IMR-90 (cell line): ENCODE results near the gene REV3L. TPM values are rescaled to one million over a fixed set of nuclear protein-coding genes. Genes with fewer than 3 reads are reported as not detected.
A peak's percentile ranks its signal among the peaks of the same experiment; 100 is the strongest.

Source experiments
- ATAC-seq: fragments of 200-7000 bp; cut with Tn5 transposase; 2 replicates; pipeline ENCODE4 v1.9.1; 2020; ENCODE audit warnings: low read depth, mild to moderate bottlenecking, moderate library complexity
- BruUV-seq: library from RNA; stranded (reverse); fragments of 400-500 nt; replicated peaks from 2 replicates; lab custom pipeline; 2021; lab: Mats Ljungman, UMichigan
- CTCF ChIA-PET: fragments of 300-600 bp; formaldehyde crosslinking; extraction: SDS; loops from one replicate; lab custom pipeline; 2021; ENCODE audit warnings: antibody characterized with exemption; lab: Yijun Ruan, JAX
- POLR2A ChIA-PET: fragments of 300-600 bp; sonication (Branson Sonifier 250); formaldehyde crosslinking; loops from one replicate; lab custom pipeline; 2022; ENCODE audit warnings: antibody characterized with exemption; ENCODE audit not compliant: unreplicated experiment; lab: Charles Lee
- DNase-seq: peaks from one replicate; pipeline ENCODE4 v3.0.0; 2013
- H2AFZ ChIP-seq: replicated peaks from 2 replicates; pipeline ENCODE3; 2013; ENCODE audit warnings: low read length, mild to moderate bottlenecking; ENCODE audit not compliant: poor library complexity
- H2AK5ac ChIP-seq: 2 replicates; pipeline ENCODE4 v1.6.1; 2013; ENCODE audit warnings: low read depth, low read length, inconsistent platforms
- H2AK9ac ChIP-seq: replicated peaks from 2 replicates; pipeline ENCODE3; 2013; ENCODE audit warnings: mild to moderate bottlenecking, low read depth, low read length, moderate library complexity; ENCODE audit not compliant: poor library complexity
- H2BK120ac ChIP-seq: 2 replicates; pipeline ENCODE4 v1.6.1; 2013; ENCODE audit warnings: low read depth, low read length, inconsistent platforms
- H2BK15ac ChIP-seq: 3 replicates; pipeline ENCODE4 v1.6.1; 2013; ENCODE audit warnings: low read depth, low read length, inconsistent platforms
- H2BK20ac ChIP-seq: 2 replicates; pipeline ENCODE4 v1.6.1; 2013; ENCODE audit warnings: low read depth, mild to moderate bottlenecking, inconsistent platforms, low read length, moderate library complexity
- H2BK5ac ChIP-seq: 2 replicates; pipeline ENCODE4 v1.6.1; 2013; ENCODE audit warnings: mild to moderate bottlenecking, low read depth, low read length, inconsistent platforms; ENCODE audit not compliant: poor library complexity, severe bottlenecking
- H3K14ac ChIP-seq: replicated peaks from 2 replicates; pipeline ENCODE4 v1.6.1; 2013; ENCODE audit warnings: low read depth, low read length, inconsistent platforms
- H3K18ac ChIP-seq: 2 replicates; pipeline ENCODE4 v1.6.1; 2013; ENCODE audit warnings: low read depth, low read length, control low read depth
- H3K23ac ChIP-seq: 2 replicates; pipeline ENCODE4 v1.6.1; 2013; ENCODE audit warnings: low read depth, low read length, inconsistent platforms
- H3K27ac ChIP-seq: 2 replicates; pipeline ENCODE4 v1.5.1; 2013; ENCODE audit warnings: mild to moderate bottlenecking, control low read depth, low read length; ENCODE audit not compliant: insufficient read depth
- H3K27me3 ChIP-seq: 2 replicates; pipeline ENCODE4 v1.6.1; 2013; ENCODE audit warnings: low read length; ENCODE audit not compliant: control insufficient read depth, insufficient read depth
- H3K36me3 ChIP-seq: 2 replicates; pipeline ENCODE4 v1.6.1; 2013; ENCODE audit warnings: low read length, mixed read lengths; ENCODE audit not compliant: control insufficient read depth, insufficient read depth
- H3K4ac ChIP-seq: 2 replicates; pipeline ENCODE4 v1.6.1; 2013; ENCODE audit warnings: low read depth, low read length, inconsistent platforms
- H3K4me1 ChIP-seq: 2 replicates; pipeline ENCODE4 v1.6.1; 2013; ENCODE audit warnings: low read length, mixed read lengths; ENCODE audit not compliant: control insufficient read depth, insufficient read depth
- H3K4me2 ChIP-seq: 2 replicates; pipeline ENCODE4 v1.6.1; 2013; ENCODE audit warnings: low read depth, mild to moderate bottlenecking, control low read depth, low read length, moderate library complexity
- H3K4me3 ChIP-seq: 2 replicates; pipeline ENCODE4 v1.5.1; 2013; ENCODE audit warnings: low read depth, mild to moderate bottlenecking, control low read depth, low read length, moderate library complexity; ENCODE audit not compliant: insufficient read depth
- H3K56ac ChIP-seq: 2 replicates; pipeline ENCODE4 v1.6.1; 2013; ENCODE audit warnings: low read length, inconsistent platforms; ENCODE audit not compliant: insufficient read depth; ENCODE audit errors: extremely low read depth
- H3K79me1 ChIP-seq, 2 experiments: 2 replicates each; pipeline ENCODE4 v1.6.1; 2013; ENCODE audit warnings: low read length in 2 of 2, inconsistent platforms in 1 of 2, low read depth in 1 of 2
- H3K9ac ChIP-seq: 2 replicates; pipeline ENCODE4 v1.6.1; 2013; ENCODE audit warnings: low read depth, low read length, control low read depth
- H3K9me1 ChIP-seq: 2 replicates; pipeline ENCODE4 v1.6.1; 2013; ENCODE audit warnings: low read length, inconsistent platforms; ENCODE audit not compliant: insufficient read depth
- H3K9me3 ChIP-seq: 2 replicates; pipeline ENCODE4 v1.6.1; 2013; ENCODE audit warnings: low read length; ENCODE audit not compliant: control insufficient read depth, insufficient read depth
- H4K20me1 ChIP-seq: 2 replicates; pipeline ENCODE4 v1.6.1; 2013; ENCODE audit warnings: low read length, inconsistent platforms; ENCODE audit not compliant: insufficient read depth
- H4K5ac ChIP-seq: 2 replicates; pipeline ENCODE4 v1.6.1; 2013; ENCODE audit warnings: mild to moderate bottlenecking, low read depth, low read length, control low read depth
- H4K8ac ChIP-seq, 2 experiments: 2 replicates each; pipeline ENCODE4 v1.6.1; 2013; ENCODE audit warnings: low read depth in 2 of 2, low read length in 2 of 2, control low read depth in 1 of 2, inconsistent platforms in 1 of 2
- H4K91ac ChIP-seq: 2 replicates; pipeline ENCODE4 v1.6.1; 2013; ENCODE audit warnings: low read depth, low read length, inconsistent platforms; ENCODE audit not compliant: insufficient read depth
- BHLHE40 ChIP-seq: fragments of 150-350 bp; IDR thresholded peaks from 2 replicates; pipeline ENCODE4 v1.6.1; 2016; ENCODE audit warnings: mild to moderate bottlenecking, low read depth, low read length
- CEBPB ChIP-seq: IDR thresholded peaks from 2 replicates; pipeline ENCODE4 v1.6.1; 2012; ENCODE audit warnings: low read depth, low read length, improper control_type of control experiment
- CHD1 ChIP-seq: IDR thresholded peaks from 2 replicates; pipeline ENCODE4 v1.6.1; 2012; ENCODE audit warnings: low read depth, low read length, improper control_type of control experiment
- ELK1 ChIP-seq: fragments of 150-350 bp; IDR thresholded peaks from 2 replicates; pipeline ENCODE4 v1.6.1; 2016; ENCODE audit warnings: low read depth, mild to moderate bottlenecking, low read length, moderate library complexity, borderline replicate concordance
- FOS ChIP-seq: fragments of 150-350 bp; IDR thresholded peaks from 2 replicates; pipeline ENCODE4 v1.6.1; 2016; ENCODE audit warnings: low read depth, low read length
- MAFK ChIP-seq: IDR thresholded peaks from 2 replicates; pipeline ENCODE4 v1.6.1; 2012; ENCODE audit warnings: low read depth, low read length, improper control_type of control experiment
- MAZ ChIP-seq: IDR thresholded peaks from 2 replicates; pipeline ENCODE4 v1.6.1; 2012; ENCODE audit warnings: low read depth, mild to moderate bottlenecking, low read length, improper control_type of control experiment, moderate library complexity, borderline replicate concordance
- MXI1 ChIP-seq: IDR thresholded peaks from 2 replicates; pipeline ENCODE4 v1.6.1; 2012; ENCODE audit warnings: low read depth, mild to moderate bottlenecking, low read length, moderate library complexity, borderline replicate concordance
- NFE2L2 ChIP-seq: fragments of 150-350 bp; IDR thresholded peaks from 2 replicates; pipeline ENCODE4 v1.6.1; 2016; ENCODE audit warnings: low read depth, mild to moderate bottlenecking, low read length
- POLR2A ChIP-seq: IDR thresholded peaks from 2 replicates; pipeline ENCODE4 v1.6.1; 2012; ENCODE audit warnings: mild to moderate bottlenecking, low read depth, low read length
- RAD21 ChIP-seq: IDR thresholded peaks from 2 replicates; pipeline ENCODE4 v1.6.1; 2012; ENCODE audit warnings: low read length, improper control_type of control experiment
- RCOR1 ChIP-seq: IDR thresholded peaks from 2 replicates; pipeline ENCODE4 v1.6.1; 2012; ENCODE audit warnings: mild to moderate bottlenecking, low read length, improper control_type of control experiment; ENCODE audit not compliant: insufficient replicate concordance
- RFX5 ChIP-seq: IDR thresholded peaks from 2 replicates; pipeline ENCODE4 v1.8.0; 2012; ENCODE audit warnings: low read depth, mild to moderate bottlenecking, low read length, moderate library complexity
- SMC3 ChIP-seq: fragments of 150-350 bp; IDR thresholded peaks from 2 replicates; pipeline ENCODE4 v1.6.1; 2016; ENCODE audit warnings: low read depth, mild to moderate bottlenecking, antibody characterized with exemption, low read length, moderate library complexity
- WGBS, 2 experiments: methylation state at CpG; one replicate each; pipeline versions ENCODE4 v1.1.5 to v1.1.7; 2013; ENCODE audit warnings: missing lambda C conversion rate in 2 of 2; ENCODE audit not compliant: insufficient read length in 1 of 2; ENCODE audit errors: extremely low coverage in 2 of 2; 5-methylcytosine and 5-hydroxymethylcytosine counted together
- dilution Hi-C: fragments of 300-500 bp; cut with HindIII; formaldehyde crosslinking; loops from one replicate; pipeline ENCODE4 v1.14.3; 2018; ENCODE audit warnings: low sequenced_read_pairs; ENCODE audit not compliant: unreplicated experiment
- in situ Hi-C: fragments of 300-500 bp; cut with MboI; formaldehyde crosslinking; loops from 3 replicates; pipeline ENCODE4 v1.14.3; 2019; ENCODE audit warnings: low sequenced_read_pairs, inconsistent platforms, mixed read lengths
- intact Hi-C: fragments of 100-400 bp; cut with micrococcal nuclease; formaldehyde crosslinking; loops from 2 replicates; pipeline ENCODE4 v1.10.0; 2022
- polyA plus RNA-seq, 3 experiments: library from polyadenylated mRNA; depleted of rRNA; stranded (reverse); fragments of >200 nt; gene quantifications; 2 replicates each; pipeline ENCODE4 v1.2.3, GENCODE V29; 2012; ENCODE audit warnings: low replicate concordance in 1 of 3
- total RNA-seq: library from RNA; depleted of rRNA; stranded (reverse); fragments of >200 nt; gene quantifications from 2 replicates; pipeline ENCODE4 v1.2.3, GENCODE V29; 2012
- TF ChIP-seq, protein P1 (sequence below): fragments of 150-350 bp; IDR thresholded peaks from 2 replicates; pipeline ENCODE4 v1.6.1; 2017; ENCODE audit warnings: mild to moderate bottlenecking, antibody characterized with exemption, low read length, low read depth
- TF ChIP-seq, protein P2 (sequence below): conservative IDR thresholded peaks from 2 replicates; pipeline ENCODE4 v1.5.1; 2012; ENCODE audit warnings: mild to moderate bottlenecking, low read depth, low read length, improper control_type of control experiment

Gene REV3L
- total and polyA plus RNA-seq, 2 of the 4 experiments (the other 2 are of a cell fraction), result 7.4 to 15.4 TPM

DNA sequence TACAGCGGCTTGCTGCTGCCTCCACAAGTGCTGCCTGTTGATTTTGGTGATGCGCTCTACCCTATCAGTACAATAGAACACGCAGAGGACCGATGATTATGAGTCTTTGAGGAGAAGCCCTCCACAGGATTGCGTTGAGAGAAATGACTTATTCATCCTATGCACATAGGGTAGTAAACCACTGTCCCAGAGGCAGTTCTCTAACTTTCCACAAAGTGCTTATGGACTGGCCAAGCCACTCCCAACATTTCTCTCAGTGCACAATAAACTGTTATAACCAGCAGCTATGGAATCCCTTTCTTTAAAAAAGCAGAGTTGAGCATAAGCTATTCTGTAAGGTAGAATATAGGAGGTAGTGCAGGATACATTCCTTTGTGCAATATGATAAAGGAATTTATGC lies 48.2 kb upstream of the REV3L start:
- dilution Hi-C loops, result no loop called here
- POLR2A ChIA-PET, result no interaction called here

More for the DNA sequence above, 48.2 kb upstream of the REV3L start:
- Histone ChIP-seq H3K14ac (no peak overlapping the region), H4K5ac (no peak overlapping the region), H3K56ac (no peak overlapping the region), H2AFZ (no peak overlapping the region), H3K27me3 (no peaks in the 10 kb centered on the region), H3K36me3 (no peaks in the 10 kb centered on the region), H3K27ac (no peak overlapping the region), H3K4me1 (peaks cover 2% of the 10 kb centered on the region), H2BK15ac (no peak overlapping the region), H3K9me3 (no peaks in the 10 kb centered on the region), H3K79me1 (peaks cover 0 to 9% of the 10 kb centered on the region in 2 experiments; a peak in 2 of 4 replicates), H3K9me1 (0 out of 2 replicates have a peak, but pooled peaks cover 2% of the 10 kb centered on the region), H2BK20ac (no peak overlapping the region), H3K23ac (no peak overlapping the region), H4K8ac (no peak overlapping the region), H2AK9ac (no peak overlapping the region), H3K4me3 (no peak overlapping the region), H3K9ac (no peak overlapping the region), H4K20me1 (no peaks in the 10 kb centered on the region), H3K18ac (no peak overlapping the region), H3K4ac (no peak overlapping the region), H4K91ac (no peak overlapping the region), H3K4me2 (no peak overlapping the region), H2BK5ac (no peak overlapping the region), H2AK5ac (no peak overlapping the region), H2BK120ac (no peak overlapping the region)
- DNase-seq (no peak), ATAC-seq (peak; percentile 27; the same call in 1 of the 2 replicates)
- TF ChIP-seq MXI1, result no peak
- TF ChIP-seq, protein P1, sequence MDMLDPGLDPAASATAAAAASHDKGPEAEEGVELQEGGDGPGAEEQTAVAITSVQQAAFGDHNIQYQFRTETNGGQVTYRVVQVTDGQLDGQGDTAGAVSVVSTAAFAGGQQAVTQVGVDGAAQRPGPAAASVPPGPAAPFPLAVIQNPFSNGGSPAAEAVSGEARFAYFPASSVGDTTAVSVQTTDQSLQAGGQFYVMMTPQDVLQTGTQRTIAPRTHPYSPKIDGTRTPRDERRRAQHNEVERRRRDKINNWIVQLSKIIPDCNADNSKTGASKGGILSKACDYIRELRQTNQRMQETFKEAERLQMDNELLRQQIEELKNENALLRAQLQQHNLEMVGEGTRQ, result no peak
- TF ChIP-seq RFX5, result no peak
- no peak for TF ChIP-seq SMC3
- no peak for TF ChIP-seq ELK1
- no peak for TF ChIP-seq POLR2A
- TF ChIP-seq MAZ, result no peak
- no peak for TF ChIP-seq NFE2L2
- TF ChIP-seq BHLHE40, result no peak
- TF ChIP-seq CHD1, result no peak
- no peak for TF ChIP-seq RAD21
- no peak for TF ChIP-seq MAFK
- TF ChIP-seq FOS, result no peak
- TF ChIP-seq RCOR1, result no peak
- TF ChIP-seq CEBPB, result no peak
- TF ChIP-seq, protein P2, sequence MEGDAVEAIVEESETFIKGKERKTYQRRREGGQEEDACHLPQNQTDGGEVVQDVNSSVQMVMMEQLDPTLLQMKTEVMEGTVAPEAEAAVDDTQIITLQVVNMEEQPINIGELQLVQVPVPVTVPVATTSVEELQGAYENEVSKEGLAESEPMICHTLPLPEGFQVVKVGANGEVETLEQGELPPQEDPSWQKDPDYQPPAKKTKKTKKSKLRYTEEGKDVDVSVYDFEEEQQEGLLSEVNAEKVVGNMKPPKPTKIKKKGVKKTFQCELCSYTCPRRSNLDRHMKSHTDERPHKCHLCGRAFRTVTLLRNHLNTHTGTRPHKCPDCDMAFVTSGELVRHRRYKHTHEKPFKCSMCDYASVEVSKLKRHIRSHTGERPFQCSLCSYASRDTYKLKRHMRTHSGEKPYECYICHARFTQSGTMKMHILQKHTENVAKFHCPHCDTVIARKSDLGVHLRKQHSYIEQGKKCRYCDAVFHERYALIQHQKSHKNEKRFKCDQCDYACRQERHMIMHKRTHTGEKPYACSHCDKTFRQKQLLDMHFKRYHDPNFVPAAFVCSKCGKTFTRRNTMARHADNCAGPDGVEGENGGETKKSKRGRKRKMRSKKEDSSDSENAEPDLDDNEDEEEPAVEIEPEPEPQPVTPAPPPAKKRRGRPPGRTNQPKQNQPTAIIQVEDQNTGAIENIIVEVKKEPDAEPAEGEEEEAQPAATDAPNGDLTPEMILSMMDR, result no peak
- no TSS peak for BruUV-seq
- no CpG with 5 or more reads among the region's 5 CpGs for WGBS, 2 experiments
- in situ Hi-C loops, result no loop called here
- intact Hi-C loops, result no loop called here
- CTCF ChIA-PET, result no interaction called here
